Stimulated activated CD8-positive, alpha-beta memory T cell treated with anti-CD3 and anti-CD28 coated beads, Interleukin-7, amount 100 ng/mL, for 4 hours (primary cell): ENCODE data around the gene NDUFB2.
"Not testable (repeated sequence)": the region's sequence is repeated elsewhere in the genome, so short reads cannot be mapped to it uniquely, and the experiment has no call there.

Experiments
- DNase-seq, 2 donors: peaks; one replicate each; pipeline ENCODE4 v3.0.0-alpha.2; 2020; ENCODE audit warnings: low read depth in 2 of 2

Gene NDUFB2

DNA sequence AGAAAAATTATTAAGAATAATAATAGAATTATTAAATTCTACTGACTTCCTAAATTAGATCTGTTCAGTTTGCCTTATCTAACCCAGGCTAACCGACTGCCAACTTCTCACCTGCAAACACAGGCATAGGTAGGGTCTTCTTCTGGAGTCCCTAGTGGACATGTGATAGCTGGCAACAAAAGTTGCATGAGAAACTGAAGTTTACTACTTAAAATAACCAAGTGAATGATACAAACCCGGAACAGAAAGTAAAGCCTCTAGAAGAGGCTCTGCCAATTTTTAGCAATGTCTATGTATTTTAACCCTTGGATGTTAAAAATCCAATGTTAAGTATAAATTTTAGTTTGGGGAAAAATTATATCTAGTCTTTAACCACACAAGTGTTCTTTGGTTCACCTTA, 37.6 kb downstream of the NDUFB2 start:
- no peak for DNase-seq

DNA sequence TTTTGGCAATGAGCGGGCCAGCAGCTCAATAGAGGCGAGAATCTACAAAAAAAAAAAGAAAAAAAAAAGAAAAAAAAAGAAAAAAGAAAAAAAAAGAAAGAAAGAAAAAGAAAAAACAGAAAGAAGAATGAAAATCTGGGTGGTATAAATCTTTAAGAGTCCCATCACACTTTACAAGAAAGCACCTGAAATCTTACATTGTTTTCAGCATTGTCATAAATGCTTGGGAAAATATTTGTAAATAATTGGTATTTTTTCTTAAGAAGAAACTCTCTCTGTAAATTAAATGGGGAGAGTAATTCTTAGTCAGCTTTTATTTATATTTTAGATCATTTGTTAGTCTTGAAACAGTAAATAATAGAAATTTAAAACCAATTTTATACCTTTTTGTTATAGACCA, 38.2 kb downstream of the NDUFB2 start:
- DNase-seq: no peak

GRCh38 chr7:140738280-140738679, 41.8 kb downstream of the NDUFB2 start:
- no peak for DNase-seq

DNA sequence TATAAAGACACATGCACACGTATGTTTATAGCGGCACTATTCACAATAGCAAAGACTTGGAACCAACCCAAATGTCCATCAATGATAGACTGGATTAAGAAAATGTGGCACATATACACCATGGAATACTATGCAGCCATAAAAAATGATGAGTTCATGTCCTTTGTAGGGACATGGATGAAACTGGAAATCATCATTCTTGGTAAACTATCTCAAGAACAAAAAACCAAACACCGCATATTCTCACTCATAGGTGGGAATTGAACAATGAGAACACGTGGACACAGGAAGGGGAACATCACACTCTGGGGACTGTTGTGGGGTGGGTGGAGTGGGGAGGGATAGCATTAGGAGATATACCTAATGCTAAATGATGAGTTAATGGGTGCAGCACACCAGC, 46.7 kb downstream of the NDUFB2 start:
- not testable (repeated sequence) for DNase-seq

GRCh38 chr7:140744005-140744404, 47.5 kb downstream of the NDUFB2 start:
- no peak for DNase-seq

DNA sequence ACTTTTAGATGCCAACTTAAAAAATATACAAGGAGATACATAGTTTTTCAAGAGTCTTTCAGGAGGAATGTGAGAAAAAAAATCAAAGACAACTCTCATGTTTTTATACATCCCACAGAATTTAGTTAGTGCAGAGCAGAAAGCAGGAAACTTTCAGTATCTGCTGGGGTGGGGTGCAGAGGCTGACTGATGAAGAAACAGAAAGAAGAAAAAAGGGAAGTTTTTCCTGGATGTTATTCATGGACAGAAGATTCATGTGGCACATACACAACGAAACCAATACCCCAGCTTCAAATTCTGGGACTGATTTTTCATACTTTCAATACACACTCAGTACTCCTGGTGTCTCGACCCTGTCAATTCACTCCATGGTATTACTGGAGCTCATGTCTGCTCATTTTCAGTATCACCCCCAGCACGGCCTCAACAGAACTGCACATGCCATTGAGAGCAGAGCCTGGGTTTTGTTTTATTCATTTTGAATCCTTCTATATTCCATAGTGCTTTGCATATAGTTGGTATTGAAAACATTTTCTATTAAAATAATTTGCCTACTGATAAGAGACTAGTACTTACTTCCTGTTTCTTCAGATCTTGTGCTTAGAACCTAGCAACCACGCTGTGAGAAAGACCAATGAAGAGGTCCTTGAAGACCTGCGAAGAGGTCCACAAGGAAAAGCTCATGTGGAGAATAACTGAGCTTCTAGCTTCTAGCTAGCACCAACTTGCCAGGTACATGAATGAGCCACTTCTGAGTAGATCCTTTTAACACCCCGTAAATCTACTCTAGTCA, 49.0 kb downstream of the NDUFB2 start:
- no peak for DNase-seq

DNA sequence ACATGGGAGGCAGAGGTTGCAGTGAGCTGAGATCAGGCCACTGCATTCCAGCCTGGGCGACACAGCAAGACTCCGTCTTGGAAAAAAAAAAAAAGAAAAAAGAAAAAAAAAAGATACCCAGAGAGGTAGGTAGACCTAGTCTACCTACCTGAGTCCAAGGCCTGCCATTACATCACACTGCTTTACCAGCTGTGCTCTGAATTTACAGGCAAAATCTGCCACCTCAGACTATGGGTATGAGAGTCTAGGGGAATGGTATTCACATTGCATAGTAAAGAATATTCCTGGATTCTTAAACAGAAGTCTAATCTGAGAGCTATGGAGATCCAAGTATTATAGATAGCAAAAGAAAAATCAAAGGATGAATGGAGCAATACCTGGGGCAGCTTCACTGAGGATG, 50.2 kb downstream of the NDUFB2 start:
- DNase-seq: no peak

- DNase-seq: no peak
Measured at GRCh38 chr7:140752533-140752932, 56.0 kb downstream of the NDUFB2 start.

GRCh38 chr7:140754506-140754905, 58.0 kb downstream of the NDUFB2 start:
- no peak for DNase-seq
